SU-DHL-6 (cell line): ENCODE data around the gene REEP5.
"Not testable (repeated sequence)": the region's sequence is repeated elsewhere in the genome, so short reads cannot be mapped to it uniquely, and the experiment has no call there.

Experiments used
- H2AFZ ChIP-seq: fragments of 200-600 bp; sonication (generic); 2 replicates; pipeline ENCODE4 v1.6.1; 2014; ENCODE audit warnings: low read depth, mild to moderate bottlenecking, moderate library complexity, mixed read lengths, antibody characterized with exemption, low read length; ENCODE audit not compliant: severe bottlenecking
- H3F3A ChIP-seq: fragments of 200-600 bp; shearing (Covaris generic); 2 replicates; pipeline ENCODE4 v1.6.0; 2016; ENCODE audit warnings: antibody characterized with exemption, mild to moderate bottlenecking; ENCODE audit not compliant: insufficient read depth
- H3K27ac ChIP-seq: fragments of 200-600 bp; sonication (generic); 2 replicates; pipeline ENCODE4 v1.5.1; 2016; ENCODE audit warnings: low read depth, mild to moderate bottlenecking, low read length, moderate library complexity, mixed read lengths
- H3K27me3 ChIP-seq: fragments of 200-600 bp; sonication (generic), shearing (Covaris generic); 2 replicates; pipeline ENCODE4 v1.6.0; 2014; ENCODE audit warnings: mild to moderate bottlenecking, low read length
- H3K36me3 ChIP-seq: fragments of 200-600 bp; sonication (generic); 2 replicates; pipeline ENCODE4 v1.6.1; 2014; ENCODE audit warnings: mild to moderate bottlenecking, low read length, mixed read lengths
- H3K4me2 ChIP-seq: fragments of 300-600, 200-600 bp; shearing (Covaris generic), sonication (generic); 2 replicates; pipeline ENCODE4 v1.6.0; 2014; ENCODE audit warnings: low read length, low read depth, mild to moderate bottlenecking; ENCODE audit not compliant: poor library complexity, severe bottlenecking
- H3K4me3 ChIP-seq: fragments of 200-600 bp; sonication (generic); 2 replicates; pipeline ENCODE4 v1.5.1; 2014; ENCODE audit warnings: antibody characterized with exemption, low read length, mild to moderate bottlenecking, mixed read lengths; ENCODE audit not compliant: insufficient read depth, poor library complexity, severe bottlenecking
- H3K79me2 ChIP-seq: fragments of 200-600 bp; sonication (generic); 2 replicates; pipeline ENCODE4 v1.6.1; 2014; ENCODE audit warnings: mild to moderate bottlenecking, low read length, moderate library complexity; ENCODE audit not compliant: insufficient read depth
- H3K9ac ChIP-seq: fragments of 200-600 bp; sonication (generic); 2 replicates; pipeline ENCODE4 v1.7.0; 2014; ENCODE audit warnings: mild to moderate bottlenecking, low read length
- H3K9me2 ChIP-seq: fragments of 200-600 bp; sonication (generic); replicated peaks from 2 replicates; pipeline ENCODE4 v1.6.1; 2014; ENCODE audit warnings: low read length; ENCODE audit not compliant: insufficient read depth
- H3K9me3 ChIP-seq: fragments of 200-600 bp; sonication (generic); 2 replicates; pipeline ENCODE4 v1.6.1; 2014; ENCODE audit warnings: low read length, mixed read lengths; ENCODE audit not compliant: insufficient read depth
- H4K20me1 ChIP-seq: fragments of 200-600 bp; sonication (generic); 2 replicates; pipeline ENCODE4 v1.6.1; 2014; ENCODE audit warnings: low read depth, mild to moderate bottlenecking, antibody characterized with exemption, low read length, moderate library complexity, mixed read lengths
- CTCF ChIP-seq: fragments of 200-600 bp; sonication (generic); IDR thresholded peaks from one replicate; pipeline ENCODE4 v1.5.1; 2017; ENCODE audit warnings: antibody characterized with exemption, mild to moderate bottlenecking, low read length, moderate library complexity; ENCODE audit not compliant: insufficient read depth, poor library complexity, severe bottlenecking
- EZH2phosphoT487 ChIP-seq: fragments of 200-600 bp; sonication (generic), shearing (Covaris generic); conservative IDR thresholded peaks from 2 replicates; pipeline ENCODE4 v1.6.1; 2018; ENCODE audit warnings: mild to moderate bottlenecking, antibody characterized with exemption, low read length, moderate library complexity, mixed read lengths

Gene REEP5

DNA sequence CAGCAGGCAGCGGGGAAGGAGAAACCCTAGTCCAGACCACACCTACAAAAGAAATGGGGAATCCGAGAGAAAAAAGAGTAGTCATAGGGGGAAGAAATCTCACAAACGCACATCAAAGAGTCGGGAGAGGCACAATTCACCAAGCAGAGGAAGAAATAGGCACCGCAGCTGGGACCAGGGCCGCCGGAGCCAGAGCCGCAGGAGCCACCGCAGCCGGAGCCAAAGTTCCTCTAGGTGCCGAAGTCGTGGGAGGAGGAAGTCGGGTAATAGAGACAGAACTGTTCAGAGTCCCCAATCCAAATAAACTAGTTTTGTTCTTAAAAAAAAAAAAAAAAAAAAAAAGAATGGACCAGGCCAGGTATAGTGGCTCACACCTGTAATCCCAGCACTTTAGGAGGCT lies 29.3 kb downstream of the REEP5 start:
- Histone ChIP-seq H3K9me2 (no peaks in the 10 kb centered on the region), H3K9ac (no peak overlapping the region), H3K9me3 (no peaks in the 10 kb centered on the region), H3F3A (no peaks in the 10 kb centered on the region), H3K4me2 (no peak overlapping the region), H3K27me3 (no peaks in the 10 kb centered on the region), H4K20me1 (no peaks in the 10 kb centered on the region), H3K4me3 (no peak overlapping the region), H2AFZ (no peak overlapping the region), H3K27ac (no peak overlapping the region), H3K79me2 (peaks cover 14% of the 10 kb centered on the region), H3K36me3 (peaks cover 16% of the 10 kb centered on the region)
- TF ChIP-seq CTCF: no peak
- no peak for TF ChIP-seq EZH2phosphoT487

DNA sequence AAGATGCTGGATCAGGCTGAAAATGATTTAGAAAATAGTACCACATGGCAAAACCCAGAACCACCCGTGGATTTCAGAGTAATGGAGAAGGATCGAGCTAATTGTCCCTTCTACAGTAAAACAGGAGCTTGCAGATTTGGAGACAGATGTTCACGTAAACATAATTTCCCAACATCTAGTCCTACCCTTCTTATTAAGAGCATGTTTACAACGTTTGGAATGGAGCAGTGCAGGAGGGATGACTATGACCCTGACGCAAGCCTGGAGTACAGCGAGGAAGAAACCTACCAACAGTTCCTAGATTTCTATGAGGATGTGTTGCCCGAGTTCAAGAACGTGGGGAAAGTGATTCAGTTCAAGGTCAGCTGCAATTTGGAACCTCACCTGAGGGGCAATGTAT lies 30.0 kb downstream of the REEP5 start:
- not testable (repeated sequence) for H4K20me1 ChIP-seq, H3K4me3 ChIP-seq, H3K9me2 ChIP-seq, H3K9me3 ChIP-seq, H3F3A ChIP-seq, H3K4me2 ChIP-seq, H2AFZ ChIP-seq, H3K9ac ChIP-seq, H3K79me2 ChIP-seq, H3K27ac ChIP-seq, H3K27me3 ChIP-seq
- H3K36me3 ChIP-seq: peaks cover 12% of the 10 kb centered on the region

DNA sequence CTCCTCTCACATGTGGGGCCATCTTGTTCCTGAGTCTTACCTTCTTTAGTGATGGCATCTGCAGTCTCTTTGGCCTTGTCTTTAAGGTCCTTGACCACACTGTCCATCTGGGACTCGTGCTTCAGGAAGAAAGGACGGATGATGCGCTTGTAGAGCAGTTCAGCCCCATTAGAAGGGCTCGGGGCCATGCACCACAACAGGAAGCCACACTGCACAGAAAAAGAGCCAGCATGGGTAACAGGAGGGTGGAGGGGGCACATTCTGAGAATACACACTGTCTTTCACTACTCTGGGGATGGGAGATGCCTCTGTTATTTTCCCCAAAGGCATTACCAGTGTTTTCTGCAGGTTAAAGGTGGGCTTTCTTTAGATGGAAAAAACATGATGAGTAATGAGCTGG lies 35.1 kb downstream of the REEP5 start:
- peaks cover 21% of the 10 kb centered on the region; the same call in 1 of the 2 replicates for H3K36me3 ChIP-seq
- no peak overlapping the region for H3K27ac ChIP-seq
- H3K9ac ChIP-seq: no peak overlapping the region
- H4K20me1 ChIP-seq: no peaks in the 10 kb centered on the region
- no peaks in the 10 kb centered on the region for H3K9me3 ChIP-seq
- no peaks in the 10 kb centered on the region for H3K27me3 ChIP-seq
- H3K9me2 ChIP-seq: no peaks in the 10 kb centered on the region
- no peak overlapping the region for H3K4me2 ChIP-seq
- no peak for TF ChIP-seq EZH2phosphoT487
- no peak for TF ChIP-seq CTCF
- H2AFZ ChIP-seq: no peak overlapping the region
- no peak overlapping the region for H3K4me3 ChIP-seq
- no peaks in the 10 kb centered on the region; the same call in 1 of the 2 replicates for H3K79me2 ChIP-seq
- no peaks in the 10 kb centered on the region for H3F3A ChIP-seq

DNA sequence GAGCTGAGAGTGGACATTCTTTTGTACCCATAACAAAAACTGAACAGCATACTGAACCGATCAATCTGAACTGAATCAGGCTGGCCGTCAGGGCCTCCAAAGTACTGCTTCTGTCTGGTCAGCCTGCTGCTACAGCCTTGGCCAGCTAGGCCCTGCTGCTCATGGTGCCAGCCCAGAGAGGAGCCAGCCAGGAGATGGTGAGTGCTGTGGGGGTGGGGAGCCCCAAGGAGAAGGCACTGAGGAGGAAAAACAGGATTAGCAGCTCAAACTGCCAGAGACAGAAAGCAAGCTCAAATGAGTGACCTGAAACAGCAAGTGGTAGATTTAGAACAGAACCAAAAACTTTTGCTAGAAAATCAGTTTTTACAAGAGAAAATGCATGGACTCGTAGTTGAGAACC lies 37.0 kb downstream of the REEP5 start:
- no peaks in the 10 kb centered on the region for H4K20me1 ChIP-seq
- H3K36me3 ChIP-seq: peaks cover 23% of the 10 kb centered on the region; the same call in 1 of the 2 replicates
- no peak overlapping the region for H3K9ac ChIP-seq
- TF ChIP-seq EZH2phosphoT487: no peak
- TF ChIP-seq CTCF: no peak
- no peaks in the 10 kb centered on the region for H3K27me3 ChIP-seq
- H3K9me3 ChIP-seq: no peaks in the 10 kb centered on the region
- H3K27ac ChIP-seq: no peak overlapping the region
- H3K9me2 ChIP-seq: no peaks in the 10 kb centered on the region
- H3K4me2 ChIP-seq: no peak overlapping the region
- H3K4me3 ChIP-seq: no peak overlapping the region
- peaks cover under 1% of the 10 kb centered on the region; the same call in 1 of the 2 replicates for H3F3A ChIP-seq
- no peak overlapping the region for H2AFZ ChIP-seq
- H3K79me2 ChIP-seq: no peaks in the 10 kb centered on the region; the same call in 1 of the 2 replicates
